Mucosa of descending colon (tissue), 3 donors: ENCODE measurements around the gene CRISPLD2. TPM values are rescaled to one million over a fixed set of nuclear protein-coding genes. Genes with fewer than 3 reads are reported as not detected.
A peak's percentile ranks its signal among the peaks of the same experiment; 100 is the strongest.

Experiments used
- ATAC-seq: fragments of 200-7000 bp; cut with Tn5 transposase; one replicate; pipeline ENCODE4 v1.9.1; 2020; ENCODE audit warnings: mild to moderate bottlenecking, moderate library complexity
- DNase-seq, 3 donors: peaks; one replicate each; pipeline ENCODE4 v3.0.0-alpha.2; 2020
- H3K36me3 ChIP-seq: fragments of 200-600 bp; one replicate; pipeline ENCODE4 v1.8.0; 2021; ENCODE audit warnings: low read depth, mild to moderate bottlenecking
- H3K4me1 ChIP-seq: fragments of 200-600 bp; one replicate; pipeline ENCODE4 v1.8.0; 2021; ENCODE audit warnings: low read depth, mild to moderate bottlenecking
- H3K4me3 ChIP-seq: fragments of 200-600 bp; one replicate; pipeline ENCODE4 v1.8.0; 2021; ENCODE audit warnings: mild to moderate bottlenecking
- H3K9me3 ChIP-seq: fragments of 200-600 bp; one replicate; pipeline ENCODE4 v1.8.0; 2021; ENCODE audit warnings: mild to moderate bottlenecking
- CTCF ChIP-seq: fragments of 200-600 bp; IDR thresholded peaks from one replicate; pipeline ENCODE4 v1.8.0; 2022; ENCODE audit warnings: antibody characterized with exemption, mild to moderate bottlenecking
- intact Hi-C, 2 donors: fragments of 100-400 bp; cut with DNase I in 1 of 2; cut with micrococcal nuclease in 1 of 2; formaldehyde crosslinking; loops; one replicate each; pipeline versions ENCODE4 v1.11.0 to v1.11.1; 2022; cut with DNase I, micrococcal nuclease
- total RNA-seq, 3 donors: library from RNA; stranded (reverse); fragmentation: NEBNext Ultra II Directional in 2 of 3; extraction: Animal tissue kit (Norgen Biotek cat#: 25700) in 2 of 3; gene quantifications; one replicate each; pipeline versions ENCODE4 v1.2.1 to v1.2.4, GENCODE V29; 2021 to 2023
- donor health status: DM: no; HTN: no; CAD: no; lungs with moderate emphysema.
- donor health status: DM: no; HTN: no; CAD: no.
- donor health status: DM: no; HTN: yes; CAD: no.

Gene CRISPLD2
- total RNA-seq, 3 donors from 2014 or later, result 10.5 to 114 (median 38.7) TPM

- H3K9me3 ChIP-seq, result no peaks in the 10 kb centered on the region
- peak in 2 of 3 donors; percentile 30 to 42 for DNase-seq
- no peaks in the 10 kb centered on the region for H3K36me3 ChIP-seq
- intact Hi-C loops, result no loop called here
- ATAC-seq, result peak; percentile 82
- peaks cover 17% of the 10 kb centered on the region for H3K4me1 ChIP-seq
- H3K4me3 ChIP-seq, result no peak overlapping the region
- no peak for TF ChIP-seq CTCF
Measured at GRCh38 chr16:84786605-84787262, 33.1 kb upstream of the CRISPLD2 start.

- ATAC-seq (peak; percentile 6), DNase-seq (no peak)
- intact Hi-C loops, result no loop called here
- no peak overlapping the region for H3K4me3 ChIP-seq
- no peak for TF ChIP-seq CTCF
- H3K4me1 ChIP-seq, result peaks cover 19% of the 10 kb centered on the region
- H3K36me3 ChIP-seq, result no peaks in the 10 kb centered on the region
- H3K9me3 ChIP-seq, result no peaks in the 10 kb centered on the region
Measured at GRCh38 chr16:84787263-84787622, 32.5 kb upstream of the CRISPLD2 start.

GRCh38 chr16:84788920-84789391, 30.8 kb upstream of the CRISPLD2 start:
- Histone ChIP-seq H3K9me3 (no peaks in the 10 kb centered on the region), H3K4me1 (peaks cover 19% of the 10 kb centered on the region), H3K36me3 (no peaks in the 10 kb centered on the region), H3K4me3 (no peak overlapping the region)
- DNase-seq, result no peak
- intact Hi-C loops, result no loop called here
- no peak for TF ChIP-seq CTCF
- ATAC-seq, result no peak

- no peaks in the 10 kb centered on the region for H3K36me3 ChIP-seq
- DNase-seq (no peak), ATAC-seq (no peak)
- H3K9me3 ChIP-seq, result no peaks in the 10 kb centered on the region
- no peak overlapping the region for H3K4me3 ChIP-seq
- peaks cover 21% of the 10 kb centered on the region for H3K4me1 ChIP-seq
- no peak for TF ChIP-seq CTCF
- intact Hi-C loops, result no loop called here
Measured at GRCh38 chr16:84789431-84789830, 30.4 kb upstream of the CRISPLD2 start.

GRCh38 chr16:84790301-84790700, 29.5 kb upstream of the CRISPLD2 start:
- no peak for ATAC-seq
- no peak for TF ChIP-seq CTCF
- no peak for DNase-seq
- H3K4me1 ChIP-seq, result peaks cover 22% of the 10 kb centered on the region
- H3K9me3 ChIP-seq, result no peaks in the 10 kb centered on the region
- intact Hi-C loops, result no loop called here
- H3K4me3 ChIP-seq, result no peak overlapping the region
- H3K36me3 ChIP-seq, result no peaks in the 10 kb centered on the region

- TF ChIP-seq CTCF, result no peak
- Histone ChIP-seq H3K4me1 (peaks cover 22% of the 10 kb centered on the region), H3K9me3 (no peaks in the 10 kb centered on the region), H3K36me3 (no peaks in the 10 kb centered on the region), H3K4me3 (no peak overlapping the region)
- intact Hi-C loops, result no loop called here
- ATAC-seq (no peak), DNase-seq (no peak)
Measured at GRCh38 chr16:84791088-84791487, 28.7 kb upstream of the CRISPLD2 start.
